CD4-positive, alpha-beta T cell (primary cell): ENCODE data around the gene PHF11. TPM values are rescaled to one million over a fixed set of nuclear protein-coding genes. Genes with fewer than 3 reads are reported as not detected.

Experiments
- ATAC-seq: fragments of 200-7000 bp; cut with Tn5 transposase; one replicate; pipeline ENCODE4 v1.10.0; 2022; ENCODE audit warnings: mild to moderate bottlenecking; ENCODE audit not compliant: poor library complexity
- CTCF ChIA-PET: fragments of 350-600 bp; sonication (Branson Sonifier 250); formaldehyde crosslinking; loops from one replicate; lab custom pipeline; 2021; ENCODE audit warnings: antibody characterized with exemption, inconsistent platforms; lab: Charles Lee
- POLR2A ChIA-PET: fragments of 350-600 bp; sonication (Branson Sonifier 250); formaldehyde crosslinking; loops from one replicate; lab custom pipeline; 2021; ENCODE audit warnings: antibody characterized with exemption, inconsistent platforms; lab: Charles Lee
- DNase-seq, 14 experiments: peaks; one replicate each; pipeline ENCODE4 v3.0.0-alpha.2; 2013 to 2020; ENCODE audit warnings: mixed read lengths in 2 of 14
- H3K27ac ChIP-seq, 2 donors: one replicate each; pipeline versions ENCODE4 v1.5.1 to v1.7.0; 2013; ENCODE audit warnings: low read length in 2 of 2, low read depth in 1 of 2, mild to moderate bottlenecking in 1 of 2
- H3K27me3 ChIP-seq, 2 experiments: 1 replicate in 1 of 2; 2 replicates in 1 of 2; pipeline versions ENCODE4 v1.6.1 to v1.7.0; 2013; ENCODE audit warnings: low read length in 2 of 2, control low read depth in 1 of 2, mild to moderate bottlenecking in 1 of 2, moderate library complexity in 1 of 2; ENCODE audit not compliant: insufficient read depth in 2 of 2, control insufficient read depth in 1 of 2
- H3K36me3 ChIP-seq: one replicate; pipeline ENCODE4 v1.6.1; 2013; ENCODE audit warnings: low read length, control low read depth; ENCODE audit not compliant: insufficient read depth
- H3K4me1 ChIP-seq: one replicate; pipeline ENCODE4 v1.6.1; 2013; ENCODE audit warnings: low read length, control low read depth; ENCODE audit not compliant: insufficient read depth
- H3K4me3 ChIP-seq: one replicate; pipeline ENCODE4 v1.5.1; 2013; ENCODE audit warnings: mild to moderate bottlenecking, low read length, moderate library complexity
- H3K9me3 ChIP-seq, 2 experiments: 1 replicate in 1 of 2; 2 replicates in 1 of 2; pipeline versions ENCODE4 v1.6.1 to v1.7.0; 2013; ENCODE audit warnings: low read length in 2 of 2, mild to moderate bottlenecking in 2 of 2, control low read depth in 1 of 2, moderate library complexity in 1 of 2; ENCODE audit not compliant: control insufficient read depth in 1 of 2, insufficient read depth in 1 of 2
- H3K27ac Mint-ChIP-seq: one replicate; pipeline ENCODE4 v1.8.0; 2020; ENCODE audit warnings: mixed read lengths
- H3K27me3 Mint-ChIP-seq: one replicate; pipeline ENCODE4 v1.8.0; 2021; ENCODE audit warnings: mixed read lengths
- H3K36me3 Mint-ChIP-seq: one replicate; pipeline ENCODE4 v1.8.0; 2021; ENCODE audit warnings: low read depth, mixed read lengths
- H3K4me1 Mint-ChIP-seq: one replicate; pipeline ENCODE4 v1.8.0; 2021; ENCODE audit warnings: low read depth, mixed read lengths
- H3K4me3 Mint-ChIP-seq: one replicate; pipeline ENCODE4 v1.8.0; 2020; ENCODE audit warnings: mild to moderate bottlenecking, mixed read lengths
- H3K9me3 Mint-ChIP-seq: one replicate; pipeline ENCODE4 v1.8.0; 2020; ENCODE audit warnings: mixed read lengths
- intact Hi-C, 2 experiments: fragments of 100-400 bp; cut with DNase I in 1 of 2; cut with micrococcal nuclease in 1 of 2; formaldehyde crosslinking; loops; one replicate each; pipeline versions ENCODE4 v1.15.1 to v1.9.0; 2023 to 2025; cut with DNase I, micrococcal nuclease
- total RNA-seq, 174 experiments: library from RNA in 2 of 174; stranded (reverse) in 2 of 174; gene quantifications; one replicate each; pipeline ENCODE4 v1.2.3 and lab custom pipeline; 2021 to 2026
- TF ChIP-seq, protein P1 (sequence below): fragments of 200-600 bp; IDR thresholded peaks from one replicate; pipeline ENCODE4 v1.8.0; 2022; ENCODE audit warnings: antibody characterized with exemption, mild to moderate bottlenecking

Gene PHF11
- total RNA-seq, 2 experiments from 2014 or later = 105 TPM

DNA sequence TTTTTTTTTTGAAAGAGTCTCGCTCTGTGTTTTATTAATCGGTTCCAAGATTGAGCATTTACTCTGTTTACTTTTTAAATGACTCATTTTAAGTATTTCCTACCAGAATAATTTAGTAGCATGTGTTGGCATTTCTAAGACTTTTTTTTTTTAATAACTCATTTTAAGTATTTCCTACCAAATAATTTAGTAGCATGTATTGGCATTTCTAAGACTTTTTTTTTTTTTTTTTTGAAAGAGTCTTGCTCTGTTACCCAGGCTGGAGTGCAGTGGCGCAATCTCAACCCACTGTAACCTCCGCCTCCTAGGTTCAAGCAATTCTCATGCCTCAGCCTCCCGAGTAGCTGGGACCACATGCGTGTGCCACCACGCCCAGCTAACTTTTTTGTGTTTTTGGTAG is 38.5 kb upstream of the PHF11 start:
- H3K27me3 Mint-ChIP-seq = no peaks in the 10 kb centered on the region
- CTCF ChIA-PET = interaction anchor here (0.7 to 1.2 kb wide), 2 partner anchors 13 to 146 kb away, joined by 3 read pairs; partner anchors contain the start of genes CAB39L and SETDB2
- Histone ChIP-seq H3K9me3 (peaks cover 0 to under 1% of the 10 kb centered on the region in 2 experiments), H3K4me1 (peaks cover 4% of the 10 kb centered on the region), H3K27me3 (no peaks in the 10 kb centered on the region), H3K36me3 (peaks cover 29% of the 10 kb centered on the region), H3K27ac (no peak overlapping the region), H3K4me3 (no peak overlapping the region)
- peaks cover 73% of the 10 kb centered on the region for H3K36me3 Mint-ChIP-seq
- TF ChIP-seq, protein P1, sequence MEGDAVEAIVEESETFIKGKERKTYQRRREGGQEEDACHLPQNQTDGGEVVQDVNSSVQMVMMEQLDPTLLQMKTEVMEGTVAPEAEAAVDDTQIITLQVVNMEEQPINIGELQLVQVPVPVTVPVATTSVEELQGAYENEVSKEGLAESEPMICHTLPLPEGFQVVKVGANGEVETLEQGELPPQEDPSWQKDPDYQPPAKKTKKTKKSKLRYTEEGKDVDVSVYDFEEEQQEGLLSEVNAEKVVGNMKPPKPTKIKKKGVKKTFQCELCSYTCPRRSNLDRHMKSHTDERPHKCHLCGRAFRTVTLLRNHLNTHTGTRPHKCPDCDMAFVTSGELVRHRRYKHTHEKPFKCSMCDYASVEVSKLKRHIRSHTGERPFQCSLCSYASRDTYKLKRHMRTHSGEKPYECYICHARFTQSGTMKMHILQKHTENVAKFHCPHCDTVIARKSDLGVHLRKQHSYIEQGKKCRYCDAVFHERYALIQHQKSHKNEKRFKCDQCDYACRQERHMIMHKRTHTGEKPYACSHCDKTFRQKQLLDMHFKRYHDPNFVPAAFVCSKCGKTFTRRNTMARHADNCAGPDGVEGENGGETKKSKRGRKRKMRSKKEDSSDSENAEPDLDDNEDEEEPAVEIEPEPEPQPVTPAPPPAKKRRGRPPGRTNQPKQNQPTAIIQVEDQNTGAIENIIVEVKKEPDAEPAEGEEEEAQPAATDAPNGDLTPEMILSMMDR = no peak
- no peak overlapping the region for H3K4me3 Mint-ChIP-seq
- no peak overlapping the region for H3K27ac Mint-ChIP-seq
- ATAC-seq = no peak
- no peaks in the 10 kb centered on the region for H3K9me3 Mint-ChIP-seq
- POLR2A ChIA-PET = interaction anchor here (0.7 kb wide), 1 partner anchor 13 kb away, joined by 3 read pairs; the partner anchor contains the start of genes CAB39L and SETDB2
- intact Hi-C loops = no loop called here
- peaks cover 52% of the 10 kb centered on the region for H3K4me1 Mint-ChIP-seq
- DNase-seq = no peak

DNA sequence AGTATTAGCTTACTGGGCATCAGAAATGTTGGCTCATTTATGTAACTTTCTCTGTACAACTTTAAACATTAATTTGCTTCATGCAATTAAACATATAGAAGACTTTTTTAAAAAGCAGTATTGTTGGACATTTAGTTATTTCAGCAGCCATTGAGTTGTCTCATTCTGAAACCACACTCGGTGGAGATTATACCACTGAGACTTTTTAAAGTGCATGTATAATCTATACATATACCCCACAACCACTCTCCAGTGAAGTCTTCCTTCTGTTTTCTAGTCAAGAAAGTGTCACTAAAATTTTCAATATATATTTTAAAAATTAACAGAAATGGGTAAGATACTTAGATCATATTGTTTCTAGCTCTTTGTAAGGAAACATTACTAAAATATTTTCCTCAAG is 36.2 kb upstream of the PHF11 start:
- ChIA-PET CTCF (interaction anchor here (1.8 kb wide), 1 partner anchor 13 kb away, joined by 4 read pairs; no protein-coding TSS in a partner anchor), POLR2A (interaction anchor here (3.3 kb wide), 1 partner anchor 15 kb away, joined by 19 read pairs; the partner anchor contains the start of genes CAB39L and SETDB2)
- peaks cover 46% of the 10 kb centered on the region for H3K36me3 ChIP-seq
- Mint-ChIP-seq H3K27ac (no peak overlapping the region), H3K36me3 (peaks cover 74% of the 10 kb centered on the region), H3K27me3 (no peaks in the 10 kb centered on the region), H3K9me3 (peaks cover 2% of the 10 kb centered on the region), H3K4me3 (no peak overlapping the region), H3K4me1 (peaks cover 29% of the 10 kb centered on the region)
- DNase-seq = no peak
- peaks cover 5 to 18% of the 10 kb centered on the region in 2 experiments for H3K9me3 ChIP-seq
- no peaks in the 10 kb centered on the region for H3K27me3 ChIP-seq
- no peak overlapping the region for H3K27ac ChIP-seq
- ATAC-seq = no peak
- intact Hi-C loops = no loop called here
- no peak overlapping the region for H3K4me3 ChIP-seq
- TF ChIP-seq, protein P1 = no peak
- no peaks in the 10 kb centered on the region for H3K4me1 ChIP-seq

DNA sequence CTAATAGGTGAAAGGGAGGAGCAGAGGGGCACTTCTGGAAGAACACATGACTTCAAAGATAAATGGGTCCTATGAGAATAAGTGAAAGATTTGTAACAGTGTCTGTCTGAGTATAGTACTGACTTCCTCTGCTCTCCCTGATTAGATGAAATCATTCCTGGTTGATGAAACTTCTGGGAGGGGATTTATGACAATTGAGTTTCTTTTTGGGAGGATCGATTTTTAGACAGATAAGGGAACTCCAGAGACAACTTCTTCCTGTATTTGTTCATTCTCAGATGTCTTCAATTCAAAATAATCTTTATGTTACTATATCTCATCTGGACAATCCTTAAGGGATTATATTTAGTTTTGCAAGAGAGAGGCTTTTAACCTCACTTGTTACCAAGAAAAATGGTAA is 31.7 kb upstream of the PHF11 start:
- Histone ChIP-seq H3K4me3 (no peak overlapping the region), H3K36me3 (peaks cover 83% of the 10 kb centered on the region), H3K4me1 (no peaks in the 10 kb centered on the region), H3K27me3 (no peaks in the 10 kb centered on the region), H3K9me3 (peaks cover 5 to 18% of the 10 kb centered on the region in 2 experiments), H3K27ac (no peak overlapping the region)
- ATAC-seq = no peak
- DNase-seq = no peak
- TF ChIP-seq, protein P1 = no peak
- ChIA-PET CTCF (no interaction called here), POLR2A (no interaction called here)
- peaks cover 2% of the 10 kb centered on the region for H3K9me3 Mint-ChIP-seq
- peaks cover 87% of the 10 kb centered on the region for H3K36me3 Mint-ChIP-seq
- H3K27me3 Mint-ChIP-seq = no peaks in the 10 kb centered on the region
- intact Hi-C loops = no loop called here
- no peak overlapping the region for H3K4me3 Mint-ChIP-seq
- H3K4me1 Mint-ChIP-seq = no peaks in the 10 kb centered on the region
- H3K27ac Mint-ChIP-seq = no peak overlapping the region
